ENCODE results near the gene AGTPBP1.

DNA sequence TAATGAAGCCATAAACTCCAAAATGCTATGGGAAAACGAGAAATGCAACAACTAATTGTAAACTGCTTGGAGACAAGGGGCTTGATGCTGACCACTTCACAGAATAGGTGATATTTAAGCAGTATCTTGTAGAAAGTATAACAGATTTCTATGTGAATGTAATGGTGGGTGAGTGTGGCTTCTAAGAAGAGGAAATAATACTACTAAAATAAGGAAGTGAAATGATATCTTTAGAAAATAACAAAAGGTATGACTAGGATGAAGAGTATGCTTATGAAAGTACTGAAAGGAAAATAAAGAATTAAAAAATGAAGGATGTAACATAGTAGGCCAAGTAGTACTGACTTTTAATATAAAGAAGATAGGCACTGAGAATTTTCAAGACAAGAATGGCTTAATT, 94.2 kb downstream of the AGTPBP1 start:
- no peak for TF ChIP-seq SUZ12 (IDR thresholded peaks at IDR 0.05; ENCODE audit: extremely low read depth, insufficient read depth, insufficient read length)
- no peak for TF ChIP-seq YY1 (IDR thresholded peaks at IDR 0.05; ENCODE audit: insufficient read depth, insufficient read length)
